ENCODE data around the gene UQCC5. TPM values are rescaled to one million over a fixed set of nuclear protein-coding genes. Genes with fewer than 3 reads are reported as not detected.

The UQCC5 gene
- polyA plus RNA-seq, 2 of the 4 experiments (the other 2 are of a cell fraction): 11.7 to 63.3 TPM

DNA sequence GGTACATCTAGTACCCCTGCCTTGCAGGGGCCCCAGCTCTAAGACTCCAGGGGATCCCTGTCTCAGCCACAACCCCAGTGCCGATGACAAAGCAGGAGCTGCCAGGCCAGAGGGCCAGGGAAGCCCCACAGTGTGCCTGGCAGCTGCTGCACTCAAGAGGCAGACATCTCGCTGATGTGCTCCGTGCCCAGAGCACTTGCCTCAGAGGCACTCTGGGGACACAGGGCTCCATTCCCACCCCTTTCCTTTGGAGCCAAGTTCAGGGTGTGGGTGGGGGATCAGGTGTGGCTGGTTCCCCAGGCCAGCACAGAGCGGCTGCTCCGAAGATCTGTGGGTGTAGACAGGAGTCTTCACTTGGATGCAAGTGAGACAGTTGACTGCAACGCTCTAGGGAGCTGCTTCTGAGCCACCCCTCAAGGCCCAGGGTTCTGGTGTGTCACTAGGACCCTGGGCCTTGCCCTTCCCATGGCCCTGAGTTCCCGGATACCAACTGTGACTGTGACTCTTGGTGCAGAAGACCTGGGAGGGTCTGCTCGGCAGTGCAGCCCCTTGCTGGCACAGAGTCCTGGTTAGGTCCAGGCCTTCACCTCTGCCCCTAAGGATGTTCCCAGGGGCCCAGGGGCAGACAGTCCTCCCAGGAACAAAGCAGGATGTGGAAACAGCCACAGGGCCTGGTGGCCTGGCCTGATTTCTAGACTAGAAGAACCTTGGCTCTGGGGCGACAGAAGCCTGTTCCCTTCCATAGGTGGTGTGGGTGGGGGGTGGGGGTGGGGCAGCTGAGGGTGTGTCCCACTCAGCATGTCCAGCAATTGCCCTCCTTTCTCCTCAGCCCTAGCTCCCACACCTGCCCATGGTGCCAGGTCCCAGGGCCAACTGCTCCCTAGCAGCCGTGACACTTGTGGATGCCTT, 5.2 kb upstream of the UQCC5 start:
- CTCF ChIA-PET: interaction anchor here (0.9 kb wide), 1 partner anchor 59 kb away, joined by 3 read pairs; no protein-coding TSS in a partner anchor
- no peak overlapping the region for H3K27ac ChIP-seq
- TF ChIP-seq CHD4 (IDR thresholded peaks at IDR 0.05; ENCODE audit: borderline replicate concordance): no peak
- no peak for TF ChIP-seq SMC3 (IDR thresholded peaks at IDR 0.05)
- TF ChIP-seq HOXA7 (CRISPR knock-in tag; IDR thresholded peaks at IDR 0.05): no peak
- TF ChIP-seq NFE2L2 (conservative IDR thresholded peaks at IDR 0.05; ENCODE audit: low read length): no peak
- TF ChIP-seq MAFK (IDR thresholded peaks at IDR 0.05; ENCODE audit: partially characterized antibody): no peak
- no peak for TF ChIP-seq KDM5A (IDR thresholded peaks at IDR 0.05)
- TF ChIP-seq HOXB13 (CRISPR knock-in tag; IDR thresholded peaks at IDR 0.05; ENCODE audit: low read depth): no peak
- TF ChIP-seq, protein P1, sequence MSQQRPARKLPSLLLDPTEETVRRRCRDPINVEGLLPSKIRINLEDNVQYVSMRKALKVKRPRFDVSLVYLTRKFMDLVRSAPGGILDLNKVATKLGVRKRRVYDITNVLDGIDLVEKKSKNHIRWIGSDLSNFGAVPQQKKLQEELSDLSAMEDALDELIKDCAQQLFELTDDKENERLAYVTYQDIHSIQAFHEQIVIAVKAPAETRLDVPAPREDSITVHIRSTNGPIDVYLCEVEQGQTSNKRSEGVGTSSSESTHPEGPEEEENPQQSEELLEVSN (IDR thresholded peaks at IDR 0.05; ENCODE audit: borderline replicate concordance, low read depth): no peak
- TF ChIP-seq, protein P2, sequence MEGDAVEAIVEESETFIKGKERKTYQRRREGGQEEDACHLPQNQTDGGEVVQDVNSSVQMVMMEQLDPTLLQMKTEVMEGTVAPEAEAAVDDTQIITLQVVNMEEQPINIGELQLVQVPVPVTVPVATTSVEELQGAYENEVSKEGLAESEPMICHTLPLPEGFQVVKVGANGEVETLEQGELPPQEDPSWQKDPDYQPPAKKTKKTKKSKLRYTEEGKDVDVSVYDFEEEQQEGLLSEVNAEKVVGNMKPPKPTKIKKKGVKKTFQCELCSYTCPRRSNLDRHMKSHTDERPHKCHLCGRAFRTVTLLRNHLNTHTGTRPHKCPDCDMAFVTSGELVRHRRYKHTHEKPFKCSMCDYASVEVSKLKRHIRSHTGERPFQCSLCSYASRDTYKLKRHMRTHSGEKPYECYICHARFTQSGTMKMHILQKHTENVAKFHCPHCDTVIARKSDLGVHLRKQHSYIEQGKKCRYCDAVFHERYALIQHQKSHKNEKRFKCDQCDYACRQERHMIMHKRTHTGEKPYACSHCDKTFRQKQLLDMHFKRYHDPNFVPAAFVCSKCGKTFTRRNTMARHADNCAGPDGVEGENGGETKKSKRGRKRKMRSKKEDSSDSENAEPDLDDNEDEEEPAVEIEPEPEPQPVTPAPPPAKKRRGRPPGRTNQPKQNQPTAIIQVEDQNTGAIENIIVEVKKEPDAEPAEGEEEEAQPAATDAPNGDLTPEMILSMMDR (IDR thresholded peaks at IDR 0.05): no peak
- no peak for TF ChIP-seq EHF (CRISPR knock-in tag; IDR thresholded peaks at IDR 0.05)
- no peak for TF ChIP-seq ZNF302 (CRISPR knock-in tag; IDR thresholded peaks at IDR 0.05)
- TF ChIP-seq NPAS2 (CRISPR knock-in tag; IDR thresholded peaks at IDR 0.05; ENCODE audit: borderline replicate concordance): no peak
- no peak for TF ChIP-seq POLR2AphosphoS2 (conservative IDR thresholded peaks at IDR 0.05; ENCODE audit: low read length)
- no peak for TF ChIP-seq ZFP36 (IDR thresholded peaks at IDR 0.05; ENCODE audit: borderline replicate concordance, partially characterized antibody)
- FAIRE-seq (no peak), DNase-seq (ENCODE audit: low read depth in 1 of 2, low spot score in 1 of 2) (no peak), ATAC-seq (no peak)
- H3K4me1 ChIP-seq: peaks cover 17% of the 10 kb centered on the region
- H3K4me3 ChIP-seq: no peak overlapping the region
- POLR2A ChIA-PET: no interaction called here
- no peak overlapping the region for H3K4me2 ChIP-seq
- 97% methylated on average over 4 of the region's 10 CpGs for WGBS (ENCODE audit: missing lambda C conversion rate)
- H3K9me3 ChIP-seq: no peaks in the 10 kb centered on the region

DNA sequence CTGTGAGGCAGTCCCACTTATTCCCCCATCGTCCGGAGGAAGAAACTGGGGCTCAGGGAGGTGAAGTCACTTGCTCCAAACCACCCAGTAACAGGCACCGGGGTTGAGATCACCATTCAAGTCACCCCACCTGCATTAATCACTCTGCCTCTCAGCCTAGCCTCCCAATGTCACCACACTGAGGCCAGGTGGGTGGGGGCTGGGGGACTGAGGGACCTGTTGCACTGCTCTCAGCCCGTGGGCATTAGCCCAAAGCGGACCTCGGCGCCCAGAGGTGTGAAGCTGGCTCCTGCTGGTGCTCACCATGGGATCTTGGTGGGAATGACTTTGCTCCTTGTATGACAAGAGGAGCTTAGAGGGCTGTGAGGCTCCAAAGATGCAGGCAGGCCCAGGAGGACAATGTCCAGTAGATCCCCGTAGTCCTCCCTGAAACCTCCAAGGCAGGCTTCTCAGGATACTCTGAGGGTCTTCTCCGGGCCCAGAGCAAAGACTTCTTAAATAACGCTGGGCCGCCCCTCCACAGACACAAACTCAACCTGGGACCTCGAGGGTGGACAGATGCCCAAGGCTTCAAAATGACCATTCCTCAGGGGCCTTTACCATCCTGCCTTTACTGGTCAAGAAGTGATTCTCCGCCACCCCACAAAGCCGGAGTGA, 4.4 kb upstream of the UQCC5 start:
- ATAC-seq: no peak
- CTCF ChIA-PET: interaction anchor here (0.9 kb wide), 1 partner anchor 60 kb away, joined by 3 read pairs; no protein-coding TSS in a partner anchor
- Histone ChIP-seq H3K4me3 (no peak overlapping the region), H3K27ac (peak overlapping the region in 1 of 2 experiments; percentile 94; a peak in 2 of 6 replicates), H3K9me3 (no peaks in the 10 kb centered on the region), H3K4me1 (peaks cover 17% of the 10 kb centered on the region), H3K4me2 (peak overlapping the region; percentile 91)
- no peak for FAIRE-seq
- whole genome bisulfite sequencing (ENCODE audit: missing lambda C conversion rate): 88% methylated on average over 6 of the region's 14 CpGs
- no peak for TF ChIP-seq KDM1A (IDR thresholded peaks at IDR 0.05; ENCODE audit: low read depth)
- TF ChIP-seq JUNB (IDR thresholded peaks at IDR 0.05): no peak
- no peak for TF ChIP-seq HOXA7 (CRISPR knock-in tag; IDR thresholded peaks at IDR 0.05)
- TF ChIP-seq, protein P3, sequence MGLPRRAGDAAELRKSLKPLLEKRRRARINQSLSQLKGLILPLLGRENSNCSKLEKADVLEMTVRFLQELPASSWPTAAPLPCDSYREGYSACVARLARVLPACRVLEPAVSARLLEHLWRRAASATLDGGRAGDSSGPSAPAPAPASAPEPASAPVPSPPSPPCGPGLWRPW (IDR thresholded peaks at IDR 0.05): no peak
- TF ChIP-seq ZC3H11A (IDR thresholded peaks at IDR 0.05): no peak
- POLR2A ChIA-PET: no interaction called here
- DNase-seq (ENCODE audit: low read depth in 1 of 2, low spot score in 1 of 2): no peak

DNA sequence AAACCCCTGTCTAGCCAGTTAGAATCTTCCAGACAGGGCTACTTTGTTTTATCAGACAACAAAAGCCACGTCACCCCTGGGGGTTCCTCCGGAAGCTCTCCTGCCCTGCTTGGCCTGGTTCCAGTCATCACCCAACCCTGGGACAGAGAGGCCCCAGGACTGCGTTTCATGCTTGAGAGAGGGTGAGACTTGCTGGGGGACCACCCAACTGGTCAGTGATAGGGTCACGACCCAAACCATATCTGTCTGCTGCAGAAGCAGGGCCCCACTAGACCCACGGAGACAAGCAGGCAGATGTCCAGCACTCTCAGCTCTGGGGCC, 3.9 kb upstream of the UQCC5 start:
- H3K4me2 ChIP-seq: peak overlapping the region; percentile 91
- 80% methylated on average over 1 of the region's 5 CpGs for WGBS (ENCODE audit: missing lambda C conversion rate)
- FAIRE-seq (no peak), ATAC-seq (no peak), DNase-seq (ENCODE audit: low read depth in 1 of 2, low spot score in 1 of 2) (no peak)
- no peaks in the 10 kb centered on the region for H3K9me3 ChIP-seq
- peak overlapping the region; percentile 94 for H3K27ac ChIP-seq
- H3K4me3 ChIP-seq: peak overlapping the region; percentile 87
- CTCF ChIA-PET: interaction anchor here (0.9 to 1.0 kb wide), 2 partner anchors 60 to 61 kb away, joined by 3 to 4 read pairs; no protein-coding TSS in a partner anchor
- POLR2A ChIA-PET: no interaction called here
- peaks cover 18% of the 10 kb centered on the region for H3K4me1 ChIP-seq
- TF ChIP-seq RNF2 (IDR thresholded peaks at IDR 0.05; ENCODE audit: borderline replicate concordance, low read depth) (no peak), HOXB5 (CRISPR knock-in tag; IDR thresholded peaks at IDR 0.05) (no peak), ZFP36 (IDR thresholded peaks at IDR 0.05; ENCODE audit: borderline replicate concordance, partially characterized antibody) (no peak), PHF8 (IDR thresholded peaks at IDR 0.05; ENCODE audit: borderline replicate concordance, low read depth) (no peak), CBX8 (IDR thresholded peaks at IDR 0.05) (no peak), BHLHE40 (IDR thresholded peaks at IDR 0.05; ENCODE audit: low read depth, low read length) (no peak), ZSCAN20 (CRISPR knock-in tag; IDR thresholded peaks at IDR 0.05) (no peak)
- TF ChIP-seq, protein P1 (IDR thresholded peaks at IDR 0.05; ENCODE audit: borderline replicate concordance, low read depth): no peak
- TF ChIP-seq, protein P3 (IDR thresholded peaks at IDR 0.05): no peak
